Stimulated activated naive B cell treated with anti-CD40 and anti-IgM and Interleukin-4, amounts not matched to agents 10 μg/mL and 1 μg/mL and 100 μg/mL, for 72 hours (primary cell): Measurements from ENCODE around the gene PRSS27.
A peak's percentile ranks its signal among the peaks of the same experiment; 100 is the strongest.
"Not testable (repeated sequence)": the region's sequence is repeated elsewhere in the genome, so short reads cannot be mapped to it uniquely, and the experiment has no call there.

Source experiments
- ATAC-seq, 2 donors: fragments of 150-1000 bp; cut with Tn5 transposase; replicated peaks; 2 replicates each; pipeline ENCODE4 v1.10.0; 2021; ENCODE audit warnings: moderate library complexity in 1 of 2
- DNase-seq: peaks from one replicate; pipeline ENCODE4 v3.0.0; 2021
- H3K27ac Mint-ChIP-seq: one replicate; pipeline ENCODE4 v1.8.0; 2022; ENCODE audit warnings: mild to moderate bottlenecking, mixed read lengths
- H3K27me3 Mint-ChIP-seq, 2 donors: one replicate each; pipeline ENCODE4 v1.8.0; 2022; ENCODE audit warnings: mixed read lengths in 2 of 2
- H3K36me3 Mint-ChIP-seq, 2 donors: one replicate each; pipeline ENCODE4 v1.8.0; 2022; ENCODE audit warnings: mixed read lengths in 2 of 2, mild to moderate bottlenecking in 1 of 2
- H3K4me1 Mint-ChIP-seq, 2 donors: one replicate each; pipeline ENCODE4 v1.8.0; 2022; ENCODE audit warnings: mixed read lengths in 2 of 2, mild to moderate bottlenecking in 1 of 2
- H3K4me3 Mint-ChIP-seq, 2 donors: one replicate each; pipeline ENCODE4 v1.8.0; 2022; ENCODE audit warnings: mild to moderate bottlenecking in 2 of 2, mixed read lengths in 2 of 2, moderate library complexity in 1 of 2
- H3K9me3 Mint-ChIP-seq, 2 donors: one replicate each; pipeline ENCODE4 v1.8.0; 2022; ENCODE audit warnings: mixed read lengths in 2 of 2, mild to moderate bottlenecking in 1 of 2

The PRSS27 gene

DNA sequence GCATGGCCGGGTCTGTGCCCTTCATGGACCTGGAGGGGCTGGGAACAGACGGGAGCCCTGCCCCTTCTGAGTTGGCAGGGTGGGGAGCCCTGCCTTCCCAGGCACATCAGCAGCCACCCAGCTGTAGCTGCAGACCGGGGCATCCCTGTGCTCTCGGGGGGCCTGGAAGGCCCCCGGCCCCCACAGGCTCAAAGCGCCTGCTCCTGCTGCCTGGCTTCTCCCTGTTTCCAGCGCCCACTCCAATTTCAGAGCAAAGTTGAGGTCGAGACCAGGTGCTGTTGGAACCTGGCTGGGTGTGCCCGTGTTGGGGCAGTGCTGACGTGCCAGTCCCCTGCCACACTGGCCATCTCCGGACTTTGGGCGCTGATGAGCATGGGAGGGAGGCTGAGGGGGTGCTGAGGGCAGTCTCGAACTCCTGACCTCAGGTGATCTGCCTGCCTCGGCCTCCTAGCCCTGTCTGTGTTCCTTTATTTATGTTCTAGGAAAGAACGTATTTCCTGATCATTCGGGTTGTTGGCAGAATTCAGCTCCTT lies 4.9 kb upstream of the PRSS27 start:
- Mint-ChIP-seq H3K4me3 (no peak overlapping the region), H3K27ac (no peak overlapping the region), H3K9me3 (no peaks in the 10 kb centered on the region), H3K4me1 (peaks cover 0 to 9% of the 10 kb centered on the region in 2 donors), H3K36me3 (no peaks in the 10 kb centered on the region), H3K27me3 (peaks cover 12 to 16% of the 10 kb centered on the region in 2 donors)
- ATAC-seq (no peak), DNase-seq (no peak)

- Mint-ChIP-seq H3K9me3 (no peaks in the 10 kb centered on the region), H3K27me3 (peaks cover 12 to 16% of the 10 kb centered on the region in 2 donors), H3K4me1 (peaks cover 0 to 12% of the 10 kb centered on the region in 2 donors), H3K27ac (no peak overlapping the region), H3K36me3 (no peaks in the 10 kb centered on the region), H3K4me3 (no peak overlapping the region)
- ATAC-seq (no peak), DNase-seq (no peak)
Measured at GRCh38 chr16:2724088-2724676, 4.2 kb upstream of the PRSS27 start.

DNA sequence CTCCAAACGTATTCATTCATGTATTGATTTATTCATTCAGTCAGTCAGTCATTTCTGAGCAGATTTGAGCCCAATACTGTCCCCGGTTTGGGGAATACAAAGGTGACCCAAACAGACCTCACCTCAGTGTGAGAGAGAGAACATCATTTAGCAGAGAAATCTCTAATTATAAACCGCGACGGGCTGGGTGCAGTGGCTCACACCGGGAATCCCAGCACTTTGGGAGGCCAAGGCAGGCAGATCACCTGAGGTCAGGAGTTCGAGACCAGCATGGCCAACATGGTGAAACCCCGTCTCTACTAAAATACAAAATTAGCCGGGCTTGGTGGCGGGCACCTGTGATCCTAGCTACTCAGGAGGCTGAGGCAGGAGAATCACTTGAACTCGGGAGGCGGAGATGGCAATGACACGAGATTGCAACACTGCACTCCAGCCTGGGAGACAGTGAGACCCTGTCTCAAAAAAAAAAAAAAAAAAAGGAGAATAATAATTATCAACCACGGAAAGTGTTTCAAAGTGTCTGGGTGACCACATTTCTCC lies 1.7 kb upstream of the PRSS27 start:
- not testable (repeated sequence) for H3K9me3 Mint-ChIP-seq, H3K36me3 Mint-ChIP-seq, DNase-seq
- H3K4me1 Mint-ChIP-seq: peaks cover 2 to 29% of the 10 kb centered on the region in 2 donors
- H3K27me3 Mint-ChIP-seq: peaks cover 12 to 16% of the 10 kb centered on the region in 2 donors
- H3K4me3 Mint-ChIP-seq: peak overlapping the region; percentile 89 to 90
- peak; percentile 8 to 14 for ATAC-seq
- H3K27ac Mint-ChIP-seq: peak overlapping the region; percentile 47

DNA sequence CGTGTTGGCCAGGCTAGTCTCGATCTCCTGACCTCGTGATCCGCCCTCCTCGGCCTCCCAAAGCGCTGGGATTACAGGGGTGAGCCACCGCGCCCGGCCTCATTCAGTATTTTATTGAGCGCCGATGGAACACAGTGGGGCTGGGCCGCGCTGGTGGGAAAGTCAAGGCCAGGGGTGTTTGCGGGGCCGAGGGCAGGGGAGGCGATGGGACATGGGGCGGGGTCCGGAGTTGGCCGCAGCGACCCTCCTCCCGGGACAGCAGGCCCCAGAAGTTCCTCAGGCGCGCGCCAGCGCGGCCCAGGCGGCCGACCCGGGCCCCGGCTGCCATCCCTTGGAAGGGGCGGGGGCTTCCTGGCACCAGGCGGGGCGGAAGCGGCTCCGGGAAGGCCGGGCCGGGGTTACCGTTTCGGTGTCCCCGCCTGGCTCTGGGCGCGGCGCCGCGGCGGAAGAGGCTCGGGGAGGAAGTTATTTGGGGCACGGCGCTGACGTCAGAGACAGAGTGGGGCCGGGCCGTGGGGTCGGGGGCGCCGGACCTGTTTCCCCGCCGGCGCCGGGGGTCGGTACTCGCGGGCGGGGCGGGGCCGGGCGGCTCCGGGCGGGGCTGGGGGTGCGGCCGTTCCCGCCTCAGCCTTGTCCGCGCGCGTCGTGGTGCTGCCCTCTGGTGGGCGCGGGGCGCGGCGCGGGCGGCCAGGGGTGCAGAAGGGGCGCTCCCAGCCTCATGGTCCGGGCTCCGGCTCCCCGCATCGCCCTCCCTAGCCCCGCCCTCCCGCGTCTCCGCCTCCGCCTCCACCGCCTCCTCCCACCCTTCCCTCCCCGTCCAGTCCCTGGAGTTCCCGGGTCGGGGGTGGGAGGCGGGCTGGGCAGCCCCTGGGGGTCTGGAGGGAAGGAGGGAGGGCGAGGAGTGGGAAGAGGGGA lies 952 bp upstream of the PRSS27 start:
- H3K9me3 Mint-ChIP-seq: no peaks in the 10 kb centered on the region
- peak overlapping the region; percentile 89 to 90 for H3K4me3 Mint-ChIP-seq
- DNase-seq: peak; percentile 87
- H3K27me3 Mint-ChIP-seq: peaks cover 12 to 16% of the 10 kb centered on the region in 2 donors
- peak; percentile 93 for ATAC-seq
- H3K27ac Mint-ChIP-seq: peak overlapping the region; percentile 91
- no peaks in the 10 kb centered on the region for H3K36me3 Mint-ChIP-seq
- H3K4me1 Mint-ChIP-seq: peaks cover 4 to 36% of the 10 kb centered on the region in 2 donors

GRCh38 chr16:2719328-2720063 lies 528 bp downstream of the PRSS27 start:
- Mint-ChIP-seq H3K36me3 (no peaks in the 10 kb centered on the region), H3K4me1 (peaks cover 11 to 48% of the 10 kb centered on the region in 2 donors), H3K27ac (no peak overlapping the region), H3K4me3 (peak overlapping the region; percentile 60 to 89), H3K27me3 (peaks cover 12 to 13% of the 10 kb centered on the region in 2 donors), H3K9me3 (no peaks in the 10 kb centered on the region)
- DNase-seq (no peak), ATAC-seq (no peak)

GRCh38 chr16:2717383-2718263 lies 2.4 kb downstream of the PRSS27 start:
- H3K27me3 Mint-ChIP-seq: peaks cover 15 to 18% of the 10 kb centered on the region in 2 donors
- peaks cover 14 to 57% of the 10 kb centered on the region in 2 donors for H3K4me1 Mint-ChIP-seq
- H3K27ac Mint-ChIP-seq: no peak overlapping the region
- H3K4me3 Mint-ChIP-seq: no peak overlapping the region
- DNase-seq (no peak), ATAC-seq (no peak)
- peaks cover 0 to 2% of the 10 kb centered on the region in 2 donors for H3K36me3 Mint-ChIP-seq
- H3K9me3 Mint-ChIP-seq: no peaks in the 10 kb centered on the region

DNA sequence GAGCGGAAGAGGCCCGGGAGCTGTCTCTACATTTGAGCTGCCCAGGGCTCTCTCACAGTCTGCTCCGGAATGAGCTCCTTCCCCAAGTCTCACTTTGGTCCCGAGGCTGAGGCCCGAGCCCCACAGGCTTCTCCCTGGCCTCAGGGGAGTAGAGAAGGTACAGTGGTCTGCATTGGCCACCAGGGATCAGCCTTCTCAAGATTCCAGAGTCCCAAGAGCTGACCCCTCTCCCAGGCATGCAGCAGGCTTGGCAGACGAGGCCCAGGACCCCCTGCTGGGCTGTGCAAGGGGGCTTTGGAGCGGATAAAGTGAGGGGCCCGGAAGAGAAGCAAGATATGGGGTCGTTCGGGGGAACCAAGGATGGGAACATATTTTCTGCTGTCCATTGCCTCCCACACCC lies 3.1 kb downstream of the PRSS27 start:
- Mint-ChIP-seq H3K36me3 (peaks cover 0 to 2% of the 10 kb centered on the region in 2 donors), H3K27ac (no peak overlapping the region), H3K4me3 (no peak overlapping the region), H3K9me3 (no peaks in the 10 kb centered on the region), H3K27me3 (peaks cover 15 to 18% of the 10 kb centered on the region in 2 donors), H3K4me1 (peaks cover 14 to 57% of the 10 kb centered on the region in 2 donors)
- no peak for ATAC-seq
- DNase-seq: no peak

DNA sequence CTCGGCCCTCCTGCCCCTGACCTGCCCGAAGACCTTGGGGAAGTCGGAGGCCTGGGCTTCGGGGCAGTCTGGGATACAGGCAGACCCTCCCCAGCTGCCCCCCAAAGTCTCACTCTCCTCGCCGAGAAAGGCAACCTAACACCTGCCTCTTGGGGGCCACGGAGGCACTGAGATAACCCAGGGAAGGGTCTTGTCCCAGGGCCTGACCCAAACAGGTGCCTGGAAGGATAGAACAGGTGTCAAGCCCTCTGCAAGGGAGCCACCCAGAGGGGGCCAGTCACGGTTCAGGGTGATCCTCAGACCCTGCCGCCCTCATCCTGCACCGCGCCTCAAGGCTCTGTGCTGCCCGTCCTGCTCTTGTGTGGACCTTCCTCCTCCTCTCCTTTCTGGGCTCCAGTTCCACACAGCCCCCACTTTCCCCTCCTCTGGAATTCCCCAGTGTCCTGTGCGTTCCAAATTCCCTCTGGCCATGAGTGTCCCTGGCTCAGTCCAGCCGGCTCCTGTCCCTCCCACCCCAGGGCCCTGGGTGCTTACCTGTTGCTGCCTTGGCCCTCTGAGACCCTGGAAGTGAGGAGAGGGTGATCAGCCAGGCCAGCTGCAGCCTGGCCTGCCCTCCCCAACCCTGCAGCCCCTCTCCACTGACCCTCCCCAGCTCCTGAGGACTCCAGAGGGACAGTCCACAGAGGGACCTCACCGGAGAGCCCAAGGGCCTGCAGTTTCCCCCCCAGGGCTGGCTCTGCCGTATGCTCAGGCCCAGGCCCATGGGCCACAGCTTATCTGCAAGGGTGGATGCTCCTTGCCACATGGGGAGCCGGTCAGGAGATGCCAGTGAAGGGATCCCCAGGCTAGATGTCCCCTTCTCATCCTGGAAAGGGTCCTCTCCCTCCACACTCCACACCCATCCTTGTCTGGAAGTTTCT lies 3.8 kb downstream of the PRSS27 start:
- no peak for DNase-seq
- no peak overlapping the region for H3K27ac Mint-ChIP-seq
- peaks cover 15 to 18% of the 10 kb centered on the region in 2 donors for H3K27me3 Mint-ChIP-seq
- peak overlapping the region; percentile 54 to 56 for H3K4me3 Mint-ChIP-seq
- H3K4me1 Mint-ChIP-seq: peaks cover 16 to 57% of the 10 kb centered on the region in 2 donors
- ATAC-seq: no peak
- peaks cover 2 to 3% of the 10 kb centered on the region in 2 donors for H3K36me3 Mint-ChIP-seq
- no peaks in the 10 kb centered on the region for H3K9me3 Mint-ChIP-seq

- Mint-ChIP-seq H3K4me1 (peaks cover 19 to 61% of the 10 kb centered on the region in 2 donors), H3K36me3 (peaks cover 2 to 9% of the 10 kb centered on the region in 2 donors), H3K27ac (no peak overlapping the region), H3K4me3 (peak overlapping the region; percentile 4 to 5), H3K27me3 (peaks cover 15 to 18% of the 10 kb centered on the region in 2 donors), H3K9me3 (no peaks in the 10 kb centered on the region)
- DNase-seq: peak; percentile 56
- peak; percentile 87 for ATAC-seq
Measured at GRCh38 chr16:2715519-2715918, 4.5 kb downstream of the PRSS27 start.

GRCh38 chr16:2715064-2715463 lies 5.0 kb downstream of the PRSS27 start:
- Mint-ChIP-seq H3K4me1 (peaks cover 23 to 60% of the 10 kb centered on the region in 2 donors), H3K36me3 (peaks cover 2 to 12% of the 10 kb centered on the region in 2 donors), H3K4me3 (peak overlapping the region in 1 of 2 donors; percentile 4), H3K27me3 (peaks cover 15 to 18% of the 10 kb centered on the region in 2 donors), H3K27ac (peak overlapping the region; percentile 79), H3K9me3 (no peaks in the 10 kb centered on the region)
- DNase-seq (no peak), ATAC-seq (no peak)

DNA sequence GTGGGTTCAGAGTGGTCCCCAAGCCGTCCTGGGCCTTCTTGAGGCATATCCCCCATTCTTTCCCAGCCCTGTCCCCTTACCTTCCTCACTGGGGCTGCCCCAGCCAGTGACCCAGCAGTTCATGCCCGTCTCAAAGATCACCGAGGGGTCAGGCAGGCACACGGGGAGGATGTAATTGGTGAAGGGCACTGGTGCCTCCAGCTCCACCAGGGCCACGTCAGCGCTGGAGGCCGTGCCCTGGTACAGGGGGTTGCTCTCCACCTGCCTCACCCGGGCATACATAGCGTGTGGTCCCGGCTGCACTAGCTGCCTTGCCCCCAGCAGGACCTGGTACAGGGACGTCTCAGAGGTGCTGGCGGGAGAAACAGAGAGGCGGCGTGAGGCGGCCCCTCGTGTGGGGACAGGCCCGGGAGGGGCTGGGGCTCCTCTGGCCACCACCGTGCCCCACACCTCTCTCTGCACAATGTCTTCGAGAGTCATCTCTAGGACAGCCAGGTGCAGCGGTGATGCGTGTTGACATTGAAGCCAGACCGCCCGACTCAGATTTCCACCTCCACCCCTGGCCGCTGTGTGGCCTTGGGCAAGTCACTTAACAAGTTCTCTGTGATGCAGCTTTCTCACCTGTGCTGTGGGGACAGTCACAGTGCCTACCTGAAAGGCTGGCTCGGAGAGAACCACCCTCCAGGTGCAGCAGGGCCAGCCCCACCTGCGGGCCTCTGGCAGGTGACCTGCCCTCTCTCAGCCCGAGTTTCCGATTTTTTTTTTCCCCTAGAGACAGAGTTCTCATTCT lies 5.8 kb downstream of the PRSS27 start:
- H3K27me3 Mint-ChIP-seq: peaks cover 15 to 18% of the 10 kb centered on the region in 2 donors
- peaks cover 23 to 55% of the 10 kb centered on the region in 2 donors for H3K4me1 Mint-ChIP-seq
- DNase-seq (no peak), ATAC-seq (no peak)
- no peaks in the 10 kb centered on the region for H3K9me3 Mint-ChIP-seq
- H3K4me3 Mint-ChIP-seq: no peak overlapping the region
- H3K27ac Mint-ChIP-seq: peak overlapping the region; percentile 11
- H3K36me3 Mint-ChIP-seq: peaks cover 2 to 12% of the 10 kb centered on the region in 2 donors

- Mint-ChIP-seq H3K9me3 (no peaks in the 10 kb centered on the region), H3K27ac (peak overlapping the region; percentile 11), H3K4me3 (no peak overlapping the region), H3K36me3 (peaks cover 2 to 13% of the 10 kb centered on the region in 2 donors), H3K27me3 (peaks cover 15 to 18% of the 10 kb centered on the region in 2 donors), H3K4me1 (peaks cover 23 to 51% of the 10 kb centered on the region in 2 donors)
- DNase-seq (no peak), ATAC-seq (no peak)
Measured at GRCh38 chr16:2713523-2713922, 6.5 kb downstream of the PRSS27 start.
